Brain microvascular endothelial cell (primary cell): ENCODE data around the gene CSNK1G2.

Experiments
- DNase-seq: peaks from one replicate; pipeline ENCODE4 v3.0.0-alpha.2; 2020
- H3K27ac ChIP-seq: fragments of 250-450 bp; sonication (Bioruptor Pico); 2 replicates; pipeline ENCODE4 v1.5.1; 2020; ENCODE audit warnings: mild to moderate bottlenecking, moderate library complexity
- H3K27me3 ChIP-seq: fragments of 250-450 bp; sonication (Bioruptor Pico); replicated peaks from 2 replicates; pipeline ENCODE4 v1.5.1; 2020; ENCODE audit warnings: mild to moderate bottlenecking
- H3K36me3 ChIP-seq: fragments of 250-450 bp; sonication (Bioruptor Pico); replicated peaks from 2 replicates; pipeline ENCODE4 v1.5.1; 2020; ENCODE audit warnings: mild to moderate bottlenecking
- H3K4me3 ChIP-seq: 2 replicates; pipeline ENCODE4 v1.5.1; 2011; ENCODE audit warnings: low read depth, mild to moderate bottlenecking, control low read depth, low read length, moderate library complexity
- CTCF ChIP-seq: IDR thresholded peaks from 2 replicates; pipeline ENCODE4 v1.5.1; 2011; ENCODE audit warnings: low read depth, mild to moderate bottlenecking, moderate library complexity, low read length, control low read depth, inconsistent platforms; ENCODE audit errors: missing control alignments
- in situ Hi-C: cut with HindIII; loops from 2 replicates; pipeline ENCODE4 v1.10.0; 2017; ENCODE audit warnings: low sequenced_read_pairs, low pct_ligation_motif_present

The CSNK1G2 gene

GRCh38 chr19:1947651-1948209 lies 6.8 kb downstream of the CSNK1G2 start:
- H3K4me3 ChIP-seq, result no peak overlapping the region
- no peak for TF ChIP-seq CTCF
- H3K27me3 ChIP-seq, result no peaks in the 10 kb centered on the region
- peaks cover 7% of the 10 kb centered on the region for H3K36me3 ChIP-seq
- no peak for DNase-seq
- H3K27ac ChIP-seq, result no peak overlapping the region
- in situ Hi-C loops, result no loop called here

- peaks cover 7% of the 10 kb centered on the region for H3K36me3 ChIP-seq
- H3K4me3 ChIP-seq, result no peak overlapping the region
- H3K27ac ChIP-seq, result no peak overlapping the region
- in situ Hi-C loops, result no loop called here
- no peaks in the 10 kb centered on the region for H3K27me3 ChIP-seq
- no peak for TF ChIP-seq CTCF
- DNase-seq, result no peak
Measured at GRCh38 chr19:1949304-1950101, 8.5 kb downstream of the CSNK1G2 start.

- no peak overlapping the region for H3K27ac ChIP-seq
- in situ Hi-C loops, result no loop called here
- DNase-seq, result no peak
- H3K36me3 ChIP-seq, result peaks cover 7% of the 10 kb centered on the region
- H3K4me3 ChIP-seq, result no peak overlapping the region
- H3K27me3 ChIP-seq, result no peaks in the 10 kb centered on the region
- TF ChIP-seq CTCF, result no peak
Measured at GRCh38 chr19:1950640-1951039, 9.7 kb downstream of the CSNK1G2 start.

GRCh38 chr19:1952635-1953034 lies 11.7 kb downstream of the CSNK1G2 start:
- DNase-seq, result no peak
- no peak for TF ChIP-seq CTCF
- no peak overlapping the region for H3K4me3 ChIP-seq
- H3K27me3 ChIP-seq, result no peaks in the 10 kb centered on the region
- H3K27ac ChIP-seq, result no peak overlapping the region
- in situ Hi-C loops, result no loop called here
- H3K36me3 ChIP-seq, result peaks cover 7% of the 10 kb centered on the region

- Histone ChIP-seq H3K27me3 (no peaks in the 10 kb centered on the region), H3K27ac (no peak overlapping the region), H3K4me3 (no peak overlapping the region), H3K36me3 (peaks cover 7% of the 10 kb centered on the region)
- no peak for DNase-seq
- no peak for TF ChIP-seq CTCF
- in situ Hi-C loops, result no loop called here
Measured at GRCh38 chr19:1953037-1953436, 12.1 kb downstream of the CSNK1G2 start.
